ENCODE results near the gene UBAC1. TPM values are rescaled to one million over a fixed set of nuclear protein-coding genes. Genes with fewer than 3 reads are reported as not detected.
A peak's percentile ranks its signal among the peaks of the same experiment; 100 is the strongest.
"Not testable (repeated sequence)": the region's sequence is repeated elsewhere in the genome, so short reads cannot be mapped to it uniquely, and the experiment has no call there.

The UBAC1 gene
- total RNA-seq, 4 donors from 2014 or later: 89.3 to 99.3 (median 96.9) TPM

- intact Hi-C loops (cut with DNase I; ENCODE audit: low total_unique reads): no loop called here
- no peak for DNase-seq (ENCODE audit: low spot score in 2 of 2)
- WGBS, 2 donors: 79 to 88% methylated on average over 3 of the region's 3 CpGs
- TF ChIP-seq POLR2A (IDR thresholded peaks at IDR 0.05): no peak
- TF ChIP-seq, protein P1, sequence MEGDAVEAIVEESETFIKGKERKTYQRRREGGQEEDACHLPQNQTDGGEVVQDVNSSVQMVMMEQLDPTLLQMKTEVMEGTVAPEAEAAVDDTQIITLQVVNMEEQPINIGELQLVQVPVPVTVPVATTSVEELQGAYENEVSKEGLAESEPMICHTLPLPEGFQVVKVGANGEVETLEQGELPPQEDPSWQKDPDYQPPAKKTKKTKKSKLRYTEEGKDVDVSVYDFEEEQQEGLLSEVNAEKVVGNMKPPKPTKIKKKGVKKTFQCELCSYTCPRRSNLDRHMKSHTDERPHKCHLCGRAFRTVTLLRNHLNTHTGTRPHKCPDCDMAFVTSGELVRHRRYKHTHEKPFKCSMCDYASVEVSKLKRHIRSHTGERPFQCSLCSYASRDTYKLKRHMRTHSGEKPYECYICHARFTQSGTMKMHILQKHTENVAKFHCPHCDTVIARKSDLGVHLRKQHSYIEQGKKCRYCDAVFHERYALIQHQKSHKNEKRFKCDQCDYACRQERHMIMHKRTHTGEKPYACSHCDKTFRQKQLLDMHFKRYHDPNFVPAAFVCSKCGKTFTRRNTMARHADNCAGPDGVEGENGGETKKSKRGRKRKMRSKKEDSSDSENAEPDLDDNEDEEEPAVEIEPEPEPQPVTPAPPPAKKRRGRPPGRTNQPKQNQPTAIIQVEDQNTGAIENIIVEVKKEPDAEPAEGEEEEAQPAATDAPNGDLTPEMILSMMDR (IDR thresholded peaks at IDR 0.05): no peak
- no peak overlapping the region for H3K4me3 ChIP-seq (ENCODE audit: low read depth, poor library complexity, severe bottlenecking)
These were observed 65.0 kb downstream of the UBAC1 start for GRCh38 chr9:135896205-135896604.

DNA sequence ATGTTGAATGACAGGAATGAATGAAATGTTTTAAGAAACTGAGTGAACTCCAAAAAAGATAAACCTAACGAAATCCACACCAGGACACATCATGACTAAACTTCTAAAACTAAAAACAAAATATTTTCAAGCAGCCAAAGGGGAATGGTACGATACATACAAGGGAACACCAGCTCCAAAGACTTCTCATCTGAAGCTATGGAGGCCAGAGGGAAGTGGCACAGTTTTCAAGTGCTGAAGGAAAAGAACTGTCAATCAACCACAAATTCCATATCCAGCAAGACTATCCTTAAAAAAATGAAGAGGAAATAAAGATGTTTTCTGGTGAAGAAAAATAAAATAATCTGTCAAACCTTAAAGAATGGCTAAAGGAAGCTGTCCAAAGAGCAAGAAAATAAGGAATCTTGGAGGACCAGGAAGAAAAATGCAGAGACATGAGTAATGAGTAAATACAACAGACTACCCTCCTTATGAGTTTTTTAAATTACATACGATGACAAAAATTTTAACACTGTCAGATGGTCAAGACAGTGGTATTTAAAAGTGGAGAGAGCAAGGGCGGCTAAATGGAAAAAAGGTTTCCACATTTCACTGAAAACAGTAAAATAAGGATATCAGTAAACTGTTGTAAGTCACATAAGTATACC is 65.8 kb downstream of the UBAC1 start:
- intact Hi-C loops (cut with DNase I; ENCODE audit: low total_unique reads): no loop called here
- DNase-seq (ENCODE audit: low spot score in 2 of 2): no peak
- H3K4me3 ChIP-seq (ENCODE audit: low read depth, poor library complexity, severe bottlenecking): no peak overlapping the region
- WGBS, 2 donors: 96% methylated on average over 4 of the region's 4 CpGs
- TF ChIP-seq, protein P1 (IDR thresholded peaks at IDR 0.05): no peak
- TF ChIP-seq POLR2A (IDR thresholded peaks at IDR 0.05): no peak

DNA sequence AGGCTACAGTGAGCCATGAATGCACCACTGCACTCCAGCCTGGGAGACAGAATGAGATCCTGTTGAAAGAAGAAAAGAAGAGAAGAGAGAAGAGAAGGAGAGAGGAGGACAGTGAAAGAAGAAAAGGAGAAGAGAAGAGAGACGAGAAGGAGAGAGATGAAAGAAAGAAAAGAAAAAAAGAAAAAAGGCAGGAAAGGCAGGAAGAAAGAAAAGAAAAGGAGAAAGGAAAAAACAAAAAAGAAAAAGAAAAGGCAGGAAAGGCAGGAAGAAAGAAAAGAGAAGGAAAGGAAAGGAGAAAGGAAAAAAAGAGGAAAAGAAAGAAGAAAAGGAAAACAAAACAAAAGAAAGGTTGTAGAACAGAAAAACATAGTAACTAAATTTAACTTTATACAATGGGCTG is 68.1 kb downstream of the UBAC1 start:
- no peak overlapping the region for H3K4me3 ChIP-seq (ENCODE audit: low read depth, poor library complexity, severe bottlenecking)
- intact Hi-C loops (cut with DNase I; ENCODE audit: low total_unique reads): no loop called here
- no peak for DNase-seq (ENCODE audit: low spot score in 2 of 2)
- 88 to 100% methylated on average over 1 of the region's 1 CpG for WGBS, 2 donors
- TF ChIP-seq, protein P1 (IDR thresholded peaks at IDR 0.05): no peak
- TF ChIP-seq POLR2A (IDR thresholded peaks at IDR 0.05): no peak

DNA sequence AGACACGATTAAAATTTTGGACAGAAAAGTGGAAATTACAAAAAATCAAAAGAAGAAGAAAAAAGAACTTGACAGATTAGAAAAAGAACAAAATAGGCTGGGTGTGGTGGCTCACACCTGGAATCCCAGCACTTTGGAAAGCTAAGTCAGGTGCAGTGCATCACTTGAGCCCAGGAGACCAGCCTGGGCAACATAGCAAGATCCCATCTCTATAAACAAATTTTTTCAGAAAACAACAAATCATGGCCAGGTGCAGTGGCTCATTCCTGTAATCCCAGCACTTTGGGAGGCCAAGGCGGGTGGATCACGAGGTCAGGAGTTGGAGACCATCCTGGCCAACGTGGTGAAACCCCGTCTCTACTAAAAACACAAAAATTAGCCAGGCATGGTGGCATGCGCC is 68.8 kb downstream of the UBAC1 start:
- H3K4me3 ChIP-seq (ENCODE audit: low read depth, poor library complexity, severe bottlenecking); intact Hi-C loops (cut with DNase I; ENCODE audit: low total_unique reads): not testable (repeated sequence)
- 93 to 97% methylated on average over 6 of the region's 6 CpGs for WGBS, 2 donors
- peak in 1 of 2 donors; percentile 25 for DNase-seq (ENCODE audit: low spot score in 2 of 2)

DNA sequence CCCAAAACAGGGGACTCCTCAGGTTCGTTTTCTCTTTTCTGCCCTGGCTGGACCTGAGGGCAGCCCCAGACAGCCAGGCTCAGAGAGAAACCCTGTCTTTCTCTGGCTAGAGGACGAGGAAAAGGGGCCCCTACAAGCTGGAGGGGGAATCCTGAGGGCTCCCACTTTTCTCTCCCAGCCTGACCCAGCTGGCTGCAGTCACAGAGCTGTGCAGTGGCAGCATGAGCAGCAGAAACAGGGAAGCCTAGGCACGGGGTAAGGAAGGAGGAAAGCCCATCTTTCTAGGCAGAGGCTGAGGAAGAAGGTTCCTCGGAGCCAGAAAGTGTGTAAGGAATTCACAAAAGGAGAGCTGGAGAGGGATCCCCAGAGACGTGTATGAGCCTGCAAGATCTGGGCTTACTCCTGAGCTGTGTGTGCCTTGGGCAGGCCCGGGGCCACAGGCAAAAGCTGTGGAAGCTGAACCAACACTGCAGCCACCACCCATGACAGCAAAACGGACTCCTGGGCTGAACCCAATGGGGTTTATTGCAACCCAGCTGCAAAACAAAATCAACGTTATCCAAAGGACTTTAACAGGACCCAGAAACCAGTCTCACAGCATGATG is 70.0 kb downstream of the UBAC1 start:
- DNase-seq (ENCODE audit: low spot score in 2 of 2): peak in 1 of 2 donors; percentile 60
- intact Hi-C loops (cut with DNase I; ENCODE audit: low total_unique reads): no loop called here
- no peak overlapping the region for H3K4me3 ChIP-seq (ENCODE audit: low read depth, poor library complexity, severe bottlenecking)
- WGBS, 2 donors: 53 to 58% methylated on average over 8 of the region's 8 CpGs
- TF ChIP-seq POLR2A (IDR thresholded peaks at IDR 0.05): no peak
- TF ChIP-seq, protein P1 (IDR thresholded peaks at IDR 0.05): no peak

- H3K4me3 ChIP-seq (ENCODE audit: low read depth, poor library complexity, severe bottlenecking): no peak overlapping the region
- no peak for TF ChIP-seq POLR2A (IDR thresholded peaks at IDR 0.05)
- TF ChIP-seq, protein P1 (IDR thresholded peaks at IDR 0.05): no peak
- intact Hi-C loops (cut with DNase I; ENCODE audit: low total_unique reads): no loop called here
- WGBS, 2 donors: 44 to 46% methylated on average over 18 of the region's 18 CpGs
- DNase-seq (ENCODE audit: low spot score in 2 of 2): peak in 1 of 2 donors; percentile 65
These were observed 70.8 kb downstream of the UBAC1 start for GRCh38 chr9:135890190-135891026.
